ENCODE results near the gene CITED4. TPM values are rescaled to one million over a fixed set of nuclear protein-coding genes. Genes with fewer than 3 reads are reported as not detected.

Gene CITED4
- polyA plus RNA-seq, 3 donors = 2.4 to 18.8 (median 17.1) TPM

DNA sequence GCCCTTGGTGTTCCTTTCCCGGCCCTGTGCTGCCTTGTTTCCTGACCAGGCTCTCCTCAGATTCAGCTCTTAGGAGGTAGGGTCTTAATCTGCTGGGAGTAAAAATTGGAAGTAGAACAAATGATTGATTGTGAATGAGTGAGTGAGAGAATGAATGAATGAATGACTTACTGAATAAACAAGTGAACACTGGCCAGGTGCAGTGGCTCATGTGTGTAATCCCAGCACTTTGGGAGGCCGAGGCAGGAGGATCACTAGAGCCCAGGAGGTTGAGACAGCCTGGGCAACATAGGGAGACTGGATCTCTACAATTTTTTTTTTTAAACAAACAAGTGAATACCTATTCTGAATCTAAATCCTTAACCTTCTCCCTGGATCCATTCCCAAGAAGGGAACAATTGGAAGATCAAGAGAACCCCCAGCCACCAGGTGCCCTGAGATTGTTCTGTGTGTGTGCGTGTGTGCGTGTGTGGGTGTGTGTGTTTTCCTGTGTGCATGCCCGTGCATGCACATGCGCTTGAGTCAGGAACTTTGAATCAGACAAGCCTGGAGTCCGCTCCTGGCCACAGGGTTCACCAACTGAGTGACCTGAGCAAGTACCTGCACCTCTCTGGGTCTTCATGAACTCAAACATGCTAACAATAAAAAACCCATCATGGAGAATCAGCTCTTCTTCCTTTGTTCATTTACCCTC lies 24.3 kb upstream of the CITED4 start:
- TF ChIP-seq, protein P1, sequence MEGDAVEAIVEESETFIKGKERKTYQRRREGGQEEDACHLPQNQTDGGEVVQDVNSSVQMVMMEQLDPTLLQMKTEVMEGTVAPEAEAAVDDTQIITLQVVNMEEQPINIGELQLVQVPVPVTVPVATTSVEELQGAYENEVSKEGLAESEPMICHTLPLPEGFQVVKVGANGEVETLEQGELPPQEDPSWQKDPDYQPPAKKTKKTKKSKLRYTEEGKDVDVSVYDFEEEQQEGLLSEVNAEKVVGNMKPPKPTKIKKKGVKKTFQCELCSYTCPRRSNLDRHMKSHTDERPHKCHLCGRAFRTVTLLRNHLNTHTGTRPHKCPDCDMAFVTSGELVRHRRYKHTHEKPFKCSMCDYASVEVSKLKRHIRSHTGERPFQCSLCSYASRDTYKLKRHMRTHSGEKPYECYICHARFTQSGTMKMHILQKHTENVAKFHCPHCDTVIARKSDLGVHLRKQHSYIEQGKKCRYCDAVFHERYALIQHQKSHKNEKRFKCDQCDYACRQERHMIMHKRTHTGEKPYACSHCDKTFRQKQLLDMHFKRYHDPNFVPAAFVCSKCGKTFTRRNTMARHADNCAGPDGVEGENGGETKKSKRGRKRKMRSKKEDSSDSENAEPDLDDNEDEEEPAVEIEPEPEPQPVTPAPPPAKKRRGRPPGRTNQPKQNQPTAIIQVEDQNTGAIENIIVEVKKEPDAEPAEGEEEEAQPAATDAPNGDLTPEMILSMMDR (IDR thresholded peaks at IDR 0.05) = no peak
- peaks cover 39 to 47% (median 39%) of the 10 kb centered on the region in 3 donors for H3K27me3 Mint-ChIP-seq (ENCODE audit: low read depth in 3 of 3)
- no peak overlapping the region for H3K9ac ChIP-seq (ENCODE audit: insufficient read depth, low read length, poor library complexity, severe bottlenecking)
- H3K36me3 ChIP-seq (replicated peaks in 1 of 2; ENCODE audit: control insufficient read depth in 1 of 2, insufficient read depth in 2 of 2, low read length in 2 of 2) = no peaks in the 10 kb centered on the region
- H3K36me3 Mint-ChIP-seq = peaks cover 4 to 15% of the 10 kb centered on the region in 2 donors
- H3K27ac Mint-ChIP-seq = no peak overlapping the region
- H3K4me3 Mint-ChIP-seq = peak overlapping the region in 1 of 2 donors; percentile 30
- 79% methylated on average over 3 of the region's 7 CpGs for WGBS (ENCODE audit: insufficient coverage)
- H3K4me1 Mint-ChIP-seq = peaks cover 26% of the 10 kb centered on the region
- H3K9me3 Mint-ChIP-seq = peaks cover 2 to 13% (median 7%) of the 10 kb centered on the region in 7 donors
- peaks cover 14 to 23% of the 10 kb centered on the region in 2 donors for H3K4me1 ChIP-seq (ENCODE audit: control insufficient read depth in 1 of 2, insufficient read depth in 2 of 2, low read length in 2 of 2)
- no peaks in the 10 kb centered on the region for H3K79me2 ChIP-seq (ENCODE audit: insufficient read depth, low read length)
- no peak overlapping the region for H2AFZ ChIP-seq (ENCODE audit: insufficient read depth, low read depth, low read length, poor library complexity, severe bottlenecking)
- H3K27ac ChIP-seq (ENCODE audit: low read depth in 1 of 2, low read length in 2 of 2) = no peak overlapping the region
- DNase-seq = no peak
- no peak overlapping the region for H3K4me3 ChIP-seq (replicated peaks in 1 of 3; ENCODE audit: low read depth in 2 of 3, low read length in 3 of 3)
- peaks cover 17 to 35% of the 10 kb centered on the region in 2 donors for H3K27me3 ChIP-seq (ENCODE audit: control insufficient read depth in 2 of 2, insufficient read depth in 2 of 2, low read length in 2 of 2)
- no peaks in the 10 kb centered on the region for H4K20me1 ChIP-seq (ENCODE audit: insufficient read depth, low read length)
- H3K9me3 ChIP-seq (replicated peaks in 1 of 2; ENCODE audit: control insufficient read depth in 1 of 2, insufficient read depth in 1 of 2, low read length in 2 of 2) = peaks cover 0 to 6% of the 10 kb centered on the region in 2 donors
- H3K4me2 ChIP-seq (replicated peaks; ENCODE audit: extremely low read depth, low read length, poor library complexity, severe bottlenecking) = no peak overlapping the region
- intact Hi-C loops (cut with micrococcal nuclease) = loop anchor here in 1 of 2 donors (5.0 kb wide), 1 partner anchor 66 kb away; no protein-coding TSS in a partner anchor

DNA sequence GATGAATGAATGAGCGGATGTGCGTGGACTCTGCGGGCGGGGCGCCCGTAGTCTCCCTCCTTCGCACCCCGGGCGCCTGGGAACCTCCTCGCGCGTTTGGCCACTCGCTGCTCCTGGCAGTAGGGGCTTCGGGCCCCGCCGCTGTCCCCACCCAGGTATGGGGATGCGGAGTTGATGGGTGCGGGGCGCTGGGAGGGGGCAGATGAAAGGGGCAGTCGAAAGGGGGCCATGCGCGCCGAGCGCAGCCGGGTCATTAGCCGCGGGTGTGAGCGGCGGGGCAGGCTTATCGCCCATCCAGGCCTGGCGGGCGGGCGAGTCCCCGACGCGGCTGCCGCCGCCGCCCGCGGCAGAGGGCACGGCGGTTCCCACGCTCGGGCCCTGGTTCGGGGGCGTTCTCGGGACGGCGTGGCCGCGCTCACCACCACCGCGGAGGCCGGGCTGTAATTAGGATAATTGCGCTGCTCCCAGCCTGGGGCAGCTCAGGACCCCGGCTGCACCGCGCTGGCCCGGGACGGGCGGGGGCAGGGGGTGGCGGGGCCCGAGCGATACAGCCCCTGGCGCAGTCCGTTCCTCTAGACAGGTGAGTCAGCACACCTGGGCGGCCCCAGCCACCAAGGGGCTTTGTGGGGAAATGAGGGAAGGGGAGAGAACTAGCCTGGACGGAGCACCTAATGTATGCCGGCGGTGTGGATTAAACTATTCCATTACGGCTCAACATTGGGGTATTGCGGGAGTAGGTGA lies 22.1 kb upstream of the CITED4 start:
- peaks cover 0 to 6% of the 10 kb centered on the region in 2 donors for H3K9me3 ChIP-seq (replicated peaks in 1 of 2; ENCODE audit: control insufficient read depth in 1 of 2, insufficient read depth in 1 of 2, low read length in 2 of 2)
- no peaks in the 10 kb centered on the region for H3K36me3 ChIP-seq (replicated peaks in 1 of 2; ENCODE audit: control insufficient read depth in 1 of 2, insufficient read depth in 2 of 2, low read length in 2 of 2)
- intact Hi-C loops (cut with micrococcal nuclease) = no loop called here
- peaks cover 4 to 14% of the 10 kb centered on the region in 2 donors for H3K36me3 Mint-ChIP-seq
- no peak overlapping the region for H3K27ac ChIP-seq (ENCODE audit: low read depth in 1 of 2, low read length in 2 of 2)
- H4K20me1 ChIP-seq (ENCODE audit: insufficient read depth, low read length) = no peaks in the 10 kb centered on the region
- TF ChIP-seq, protein P1 (IDR thresholded peaks at IDR 0.05) = no peak
- H3K9ac ChIP-seq (ENCODE audit: insufficient read depth, low read length, poor library complexity, severe bottlenecking) = no peak overlapping the region
- H3K4me1 Mint-ChIP-seq = peaks cover 14% of the 10 kb centered on the region
- no peaks in the 10 kb centered on the region for H3K79me2 ChIP-seq (ENCODE audit: insufficient read depth, low read length)
- H3K27me3 Mint-ChIP-seq (ENCODE audit: low read depth in 3 of 3) = peaks cover 38 to 49% (median 41%) of the 10 kb centered on the region in 3 donors
- H3K9me3 Mint-ChIP-seq = peaks cover 2 to 13% (median 7%) of the 10 kb centered on the region in 7 donors
- 10% methylated on average over 66 of the region's 73 CpGs for WGBS (ENCODE audit: insufficient coverage)
- H3K4me1 ChIP-seq (ENCODE audit: control insufficient read depth in 1 of 2, insufficient read depth in 2 of 2, low read length in 2 of 2) = peaks cover 4 to 9% of the 10 kb centered on the region in 2 donors
- peak overlapping the region; percentile 67 for H3K4me2 ChIP-seq (replicated peaks; ENCODE audit: extremely low read depth, low read length, poor library complexity, severe bottlenecking)
- H3K4me3 ChIP-seq (replicated peaks in 1 of 3; ENCODE audit: low read depth in 2 of 3, low read length in 3 of 3) = peak overlapping the region in 2 of 3 experiments; percentile 12 to 55
- H3K27ac Mint-ChIP-seq = no peak overlapping the region
- H3K4me3 Mint-ChIP-seq = peak overlapping the region; percentile 64 to 76
- peak overlapping the region; percentile 63 for H2AFZ ChIP-seq (ENCODE audit: insufficient read depth, low read depth, low read length, poor library complexity, severe bottlenecking)
- DNase-seq = no peak
- H3K27me3 ChIP-seq (ENCODE audit: control insufficient read depth in 2 of 2, insufficient read depth in 2 of 2, low read length in 2 of 2) = peaks cover 17 to 35% of the 10 kb centered on the region in 2 donors

Data from CD14-positive monocyte (primary cell).